A172 (cell line): Measurements from ENCODE around the gene ATN1. TPM values are rescaled to one million over a fixed set of nuclear protein-coding genes. Genes with fewer than 3 reads are reported as not detected.

ENCODE experiments used
- DNase-seq: peaks from one replicate; pipeline ENCODE4 v3.0.0-alpha.2; 2015; ENCODE audit warnings: low spot score
- total RNA-seq: library from RNA; depleted of rRNA; stranded (reverse); fragments of >200 nt; shearing (Covaris generic); gene quantifications from 2 replicates; pipeline ENCODE4 v1.2.3, GENCODE V29; 2014; rRNA removed

The ATN1 gene
- total RNA-seq, 1 experiment from 2014 or later = 6.6 TPM

DNA sequence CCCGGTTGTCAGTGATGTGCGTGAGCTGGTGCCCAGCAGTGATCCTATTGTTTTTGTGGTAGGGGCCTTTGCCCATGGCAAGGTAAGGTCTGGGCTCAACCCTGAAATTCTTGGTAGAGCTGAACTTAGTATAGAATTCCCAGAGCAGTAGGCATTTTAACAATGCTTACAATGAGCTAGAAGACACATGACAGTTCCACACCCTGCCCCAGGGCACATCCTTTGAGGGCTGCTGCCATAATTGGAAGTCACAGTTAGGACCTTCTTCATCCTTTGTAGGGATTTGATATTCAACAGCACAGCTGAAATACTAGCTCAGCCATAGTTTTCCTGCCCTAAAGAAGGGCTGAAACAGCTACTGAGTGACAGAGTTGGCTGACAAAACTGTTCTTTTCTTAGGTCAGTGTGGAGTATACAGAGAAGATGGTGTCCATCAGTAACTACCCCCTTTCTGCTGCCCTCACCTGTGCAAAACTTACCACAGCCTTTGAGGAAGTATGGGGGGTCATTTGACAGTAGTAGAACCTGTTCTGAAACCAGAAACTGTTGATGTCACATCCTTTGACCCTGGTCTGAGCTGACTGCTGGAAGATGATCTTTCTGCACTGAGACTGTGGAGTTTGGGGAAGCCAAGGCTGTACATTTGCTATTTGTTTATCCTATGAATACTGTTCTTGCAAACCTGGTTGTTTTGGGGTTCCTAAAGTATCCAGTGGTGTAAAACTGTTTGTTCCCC lies 47.7 kb downstream of the ATN1 start:
- no peak for DNase-seq

DNA sequence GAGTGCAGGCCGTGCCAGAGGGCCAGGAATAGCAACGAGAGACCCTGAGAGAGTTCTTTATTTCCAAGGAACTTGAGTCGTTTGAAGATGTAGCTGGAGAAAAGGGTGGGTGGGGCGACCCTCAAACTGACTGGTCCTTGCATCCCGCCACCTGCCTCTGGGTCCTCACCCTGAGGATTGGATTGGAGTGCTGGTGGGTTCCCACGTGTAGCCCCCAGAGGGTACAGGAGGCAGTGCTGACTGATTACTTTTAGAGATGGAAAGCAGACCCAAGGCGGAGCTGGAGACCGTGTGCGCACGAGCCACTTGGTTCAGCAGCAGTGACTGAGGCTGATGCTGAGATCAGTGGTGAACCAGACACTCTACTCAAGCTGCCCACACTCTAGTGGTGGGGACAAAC lies 49.9 kb downstream of the ATN1 start:
- no peak for DNase-seq

DNA sequence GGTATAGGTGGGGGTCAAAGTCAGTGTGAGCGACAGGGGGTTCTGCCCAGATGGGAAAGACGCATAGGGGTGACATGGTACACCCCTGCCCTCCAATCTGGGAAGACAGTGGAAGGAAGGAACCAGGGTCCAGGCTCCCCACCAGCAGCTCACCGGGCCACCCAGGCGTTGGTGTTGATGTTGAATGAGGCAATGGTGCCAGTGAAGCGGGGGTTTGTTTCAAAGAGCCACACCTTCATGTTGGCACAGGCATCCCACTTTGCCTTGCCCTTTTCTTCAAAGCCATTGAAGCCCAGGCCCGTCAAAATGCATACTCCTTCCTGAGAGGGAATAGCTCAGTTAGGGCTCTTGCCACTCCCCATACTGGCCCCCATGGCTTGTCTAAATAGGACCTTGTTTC lies 50.4 kb downstream of the ATN1 start:
- DNase-seq = no peak

DNA sequence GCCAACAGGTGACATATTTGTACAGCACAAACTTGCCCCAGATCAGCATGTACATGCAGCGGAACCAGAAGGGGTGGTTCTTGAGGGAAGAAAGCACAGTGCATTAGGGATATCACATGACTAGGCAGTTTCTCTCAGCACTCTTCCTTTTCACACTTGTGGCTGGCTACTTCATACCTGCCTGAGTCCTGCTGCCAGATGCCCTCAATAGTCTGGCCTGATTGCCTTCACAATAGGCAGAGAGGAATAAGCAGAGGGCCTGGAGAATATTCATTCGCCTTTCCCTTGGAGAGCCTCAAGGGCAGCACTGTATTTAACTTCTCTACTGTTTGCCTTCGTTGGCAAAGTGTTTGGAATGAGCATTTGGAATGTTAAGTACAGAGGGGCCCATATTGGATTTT lies 50.9 kb downstream of the ATN1 start:
- DNase-seq = no peak

DNA sequence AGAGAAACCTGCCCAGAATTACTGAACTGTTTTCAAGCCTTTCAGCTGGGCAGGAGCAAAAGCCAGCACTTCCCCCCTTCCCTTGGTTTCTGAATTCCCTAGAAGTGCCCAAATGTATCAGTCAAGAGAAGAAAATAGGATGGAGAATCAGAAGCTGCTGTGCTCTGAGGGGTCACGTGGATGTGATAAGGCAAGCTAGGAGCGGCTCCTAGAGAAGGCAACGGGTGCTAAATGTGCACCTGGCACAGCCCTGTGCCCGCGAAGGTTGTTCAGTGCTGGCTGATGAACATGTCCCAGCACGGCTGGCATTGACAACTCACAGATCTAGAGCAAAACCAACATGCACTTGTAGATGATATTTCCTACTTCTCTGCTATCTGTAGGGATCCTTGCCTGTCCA lies 51.3 kb downstream of the ATN1 start:
- no peak for DNase-seq

DNA sequence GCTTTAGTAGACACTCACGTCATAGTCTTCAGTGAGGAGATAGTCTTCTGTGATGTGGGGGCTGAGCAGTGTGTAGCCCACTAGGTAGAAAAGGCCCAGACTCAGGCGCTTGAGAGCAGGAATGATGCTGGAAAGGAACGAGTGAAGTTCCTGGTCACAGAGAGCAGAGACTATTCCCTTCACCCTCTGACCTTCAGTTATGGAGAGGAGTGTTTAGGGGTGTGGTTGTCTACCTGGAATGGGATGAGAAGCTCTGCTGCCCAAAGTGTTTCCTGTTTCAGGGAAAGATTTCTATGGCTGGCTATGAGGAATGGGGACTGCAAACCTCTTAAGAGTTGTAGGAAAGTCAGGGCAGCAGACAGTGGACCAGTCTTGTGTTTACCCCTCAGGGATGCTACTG lies 51.7 kb downstream of the ATN1 start:
- DNase-seq = no peak

DNA sequence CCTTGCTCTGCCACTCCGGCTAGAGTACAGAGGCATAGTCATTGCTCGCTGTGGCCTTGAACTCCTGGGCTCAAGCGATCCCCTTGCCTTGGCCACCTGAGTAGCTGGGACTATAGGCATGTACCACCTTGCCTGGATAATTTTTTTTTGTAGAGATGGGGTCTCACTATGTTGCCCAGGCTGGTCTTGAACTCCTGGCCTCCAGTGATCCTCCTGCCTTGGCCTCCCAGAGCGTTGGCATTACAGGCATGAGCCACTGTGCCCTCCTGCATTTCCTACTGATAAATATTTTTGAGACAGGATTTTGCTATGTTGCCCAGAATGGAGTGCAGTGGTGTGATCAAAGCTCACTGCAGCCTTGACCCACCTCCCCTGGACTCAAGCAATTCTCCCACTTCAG lies 52.3 kb downstream of the ATN1 start:
- no peak for DNase-seq

DNA sequence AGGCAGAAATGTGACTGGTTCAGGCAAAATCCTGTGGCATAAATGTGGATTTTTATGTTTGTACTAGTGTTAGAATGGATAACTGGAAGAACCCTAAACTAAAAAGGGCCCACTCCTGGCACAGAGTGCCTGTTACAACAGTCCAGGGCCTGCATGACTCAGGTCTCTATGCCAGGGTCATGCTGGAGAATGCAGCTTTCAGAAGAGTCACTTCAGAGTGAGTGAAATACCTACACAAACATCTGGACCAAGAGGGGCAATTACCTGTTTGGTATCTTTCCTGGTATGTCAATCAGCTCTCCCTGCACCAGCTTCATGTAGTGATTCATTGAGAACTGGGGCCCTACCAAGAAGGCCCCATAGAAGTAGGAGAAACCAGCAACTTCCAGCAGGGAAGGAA lies 53.0 kb downstream of the ATN1 start:
- no peak for DNase-seq

DNA sequence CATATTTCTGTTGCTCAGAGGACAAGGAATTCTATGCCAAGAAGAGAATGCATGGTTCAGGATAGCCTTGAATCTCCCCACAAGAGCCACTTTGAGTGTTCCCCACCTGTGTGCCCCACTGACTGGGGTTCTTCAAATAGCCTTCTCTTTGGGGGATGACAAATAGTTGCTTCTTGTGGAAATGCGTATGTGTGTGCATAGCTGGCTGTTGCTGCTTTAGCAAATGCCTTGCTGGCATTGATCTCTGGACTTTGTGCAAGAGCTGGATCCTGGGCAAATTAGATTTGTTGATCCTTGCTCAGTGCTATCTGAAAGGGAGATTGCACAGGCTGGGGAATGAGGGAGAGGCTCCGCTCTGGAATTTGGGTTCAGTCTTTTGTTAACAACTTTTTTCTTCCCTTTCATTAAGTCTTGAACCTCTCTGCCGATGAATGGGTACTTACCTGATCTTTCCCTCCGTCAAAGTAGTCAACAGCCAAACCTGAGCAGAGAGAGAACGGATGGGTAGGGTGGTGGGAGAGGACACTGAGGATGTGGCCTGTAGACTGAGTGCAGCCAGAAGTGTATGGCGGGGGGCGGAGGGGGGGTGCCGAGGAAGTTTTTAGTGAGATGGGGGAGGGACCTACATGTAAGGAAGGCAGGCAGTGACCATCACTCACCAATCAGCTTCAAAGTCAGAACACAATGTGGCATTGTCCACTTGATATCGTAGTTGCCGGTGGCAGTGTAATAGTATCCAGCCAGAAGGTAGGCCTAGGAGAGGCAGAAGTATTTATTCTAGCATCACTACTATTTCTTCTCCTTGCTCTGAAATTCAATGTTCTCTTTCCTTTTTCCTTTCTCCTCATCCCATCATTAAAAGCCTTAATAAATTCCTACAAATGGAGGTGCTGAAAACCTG lies 53.6 kb downstream of the ATN1 start:
- no peak for DNase-seq

DNA sequence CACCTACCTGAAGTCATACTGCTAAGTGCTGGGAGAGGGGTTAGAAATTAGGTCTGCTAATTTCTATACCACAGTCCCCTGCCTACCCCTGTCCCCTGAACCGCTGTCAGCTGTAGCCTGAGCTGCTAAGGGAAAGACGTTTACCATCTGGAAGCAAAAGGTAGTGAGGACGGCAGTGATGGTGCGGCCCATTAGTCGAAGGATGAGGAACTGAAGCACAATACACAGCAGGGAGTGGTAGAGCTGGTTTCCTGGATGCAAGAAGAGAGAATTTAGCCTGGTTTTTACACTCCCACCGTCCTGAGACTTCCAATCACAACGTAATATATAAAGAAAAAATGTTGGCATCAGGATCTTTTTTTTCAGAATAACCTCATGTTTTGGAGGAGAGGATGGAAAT lies 54.8 kb downstream of the ATN1 start:
- DNase-seq = no peak

DNA sequence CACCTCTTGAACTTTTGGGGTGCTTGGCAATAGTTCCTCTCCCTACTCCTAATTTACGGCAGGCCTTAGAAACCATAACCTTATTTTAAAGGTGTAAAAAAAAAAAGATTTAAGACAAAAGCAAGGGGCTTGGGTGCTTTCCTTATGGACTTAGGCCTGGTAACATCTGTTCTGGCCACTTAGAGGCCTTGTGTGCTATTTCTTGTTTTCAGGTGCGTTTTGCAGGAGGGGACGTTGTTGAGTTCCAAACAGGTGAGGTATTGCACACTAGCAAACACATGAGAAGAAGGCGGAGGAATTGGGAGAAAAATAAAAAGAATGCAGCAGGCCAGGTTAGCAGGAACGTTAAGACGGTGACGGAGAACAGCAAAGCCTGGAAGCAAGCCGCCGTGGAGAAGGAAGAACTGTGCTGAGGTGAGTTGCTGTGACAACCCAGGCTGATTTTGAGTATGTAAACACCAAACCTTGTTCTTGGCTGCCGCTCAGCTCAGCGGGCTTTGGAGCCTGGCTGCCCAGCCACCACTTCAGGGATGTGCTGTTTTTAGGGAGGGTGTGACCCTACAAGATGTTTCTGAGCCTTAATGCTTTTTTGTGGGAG lies 60.3 kb downstream of the ATN1 start:
- DNase-seq = no peak

Other genes starting within 250 kb of the ATN1 start
- 6.4 and 9.2 TPM in 2 replicates for gene ZNF384, start 238.6 kb upstream of the ATN1 start, total RNA-seq
- 0.24 and 2.3 TPM in 2 replicates for gene PIANP, start 227.1 kb upstream of the ATN1 start, total RNA-seq
- gene COPS7A, start 203.9 kb upstream of the ATN1 start, total RNA-seq = 40.7 and 45.7 TPM in 2 replicates
- gene MLF2, start 174.8 kb upstream of the ATN1 start, total RNA-seq = 168 and 187 TPM in 2 replicates
- 86.8 and 166 TPM in 2 replicates for gene PTMS, start 161.6 kb upstream of the ATN1 start, total RNA-seq
- gene LAG3, start 155.4 kb upstream of the ATN1 start, total RNA-seq = not detected in 2 replicates
- not detected in 2 replicates for gene CD4, start 138.4 kb upstream of the ATN1 start, total RNA-seq
- 5.3 and 12.3 TPM in 2 replicates for gene GPR162, start 106.1 kb upstream of the ATN1 start, total RNA-seq
- 6.9 and 7.4 TPM in 2 replicates for gene P3H3, start 99.6 kb upstream of the ATN1 start, total RNA-seq
- 0.19 and 5.1 TPM in 2 replicates for gene GNB3, start 87.0 kb upstream of the ATN1 start, total RNA-seq
- 30.8 and 52.8 TPM in 2 replicates for gene CDCA3, start 76.7 kb upstream of the ATN1 start, total RNA-seq
- gene USP5, start 75.8 kb upstream of the ATN1 start, total RNA-seq = 87.3 and 104 TPM in 2 replicates
- gene TPI1, start 60.4 kb upstream of the ATN1 start, total RNA-seq = 675 and 790 TPM in 2 replicates
- 7.9 and 10.2 TPM in 2 replicates for gene SPSB2, start 54.7 kb upstream of the ATN1 start, total RNA-seq
- gene LRRC23, start 23.1 kb upstream of the ATN1 start, total RNA-seq = 8.3 and 14.4 TPM in 2 replicates
- gene ENO2, start 13.4 kb upstream of the ATN1 start, total RNA-seq = 21.5 and 24.7 TPM in 2 replicates
- not detected in 2 replicates for gene RNU7-1, start 15.9 kb downstream of the ATN1 start, total RNA-seq
- gene C12orf57, start 16.1 kb downstream of the ATN1 start, total RNA-seq = 1.8 TPM in 1 of 2 replicates, not detected in the other
- gene PTPN6, start 23.4 kb downstream of the ATN1 start, total RNA-seq = 0.31 and 0.48 TPM in 2 replicates
- 172 and 183 TPM in 2 replicates for gene PHB2, start 42.7 kb downstream of the ATN1 start, total RNA-seq
- gene EMG1, start 43.0 kb downstream of the ATN1 start, total RNA-seq = 42.6 and 50.5 TPM in 2 replicates
- gene LPCAT3, start 90.5 kb downstream of the ATN1 start, total RNA-seq = 9.2 and 14.7 TPM in 2 replicates
- gene C1S, start 132.8 kb downstream of the ATN1 start, total RNA-seq = 20.3 and 39.8 TPM in 2 replicates
- 10.7 and 16.0 TPM in 2 replicates for gene C1R, start 164.5 kb downstream of the ATN1 start, total RNA-seq
- gene C1RL, start 181.3 kb downstream of the ATN1 start, total RNA-seq = 5.8 and 11.0 TPM in 2 replicates
- 0.31 TPM in 1 of 2 replicates, not detected in the other for gene RBP5, start 200.9 kb downstream of the ATN1 start, total RNA-seq
- 8.5 and 15.6 TPM in 2 replicates for gene CLSTN3, start 202.4 kb downstream of the ATN1 start, total RNA-seq